GM19099 (cell line): ENCODE data around the gene MBOAT1.

Experiments used
- POLR2A ChIP-seq: IDR thresholded peaks from 3 replicates; pipeline ENCODE4 v1.6.1; 2011; ENCODE audit warnings: low read depth; ENCODE audit not compliant: insufficient read length; ENCODE audit errors: extremely low read depth

MBOAT1 gene

DNA sequence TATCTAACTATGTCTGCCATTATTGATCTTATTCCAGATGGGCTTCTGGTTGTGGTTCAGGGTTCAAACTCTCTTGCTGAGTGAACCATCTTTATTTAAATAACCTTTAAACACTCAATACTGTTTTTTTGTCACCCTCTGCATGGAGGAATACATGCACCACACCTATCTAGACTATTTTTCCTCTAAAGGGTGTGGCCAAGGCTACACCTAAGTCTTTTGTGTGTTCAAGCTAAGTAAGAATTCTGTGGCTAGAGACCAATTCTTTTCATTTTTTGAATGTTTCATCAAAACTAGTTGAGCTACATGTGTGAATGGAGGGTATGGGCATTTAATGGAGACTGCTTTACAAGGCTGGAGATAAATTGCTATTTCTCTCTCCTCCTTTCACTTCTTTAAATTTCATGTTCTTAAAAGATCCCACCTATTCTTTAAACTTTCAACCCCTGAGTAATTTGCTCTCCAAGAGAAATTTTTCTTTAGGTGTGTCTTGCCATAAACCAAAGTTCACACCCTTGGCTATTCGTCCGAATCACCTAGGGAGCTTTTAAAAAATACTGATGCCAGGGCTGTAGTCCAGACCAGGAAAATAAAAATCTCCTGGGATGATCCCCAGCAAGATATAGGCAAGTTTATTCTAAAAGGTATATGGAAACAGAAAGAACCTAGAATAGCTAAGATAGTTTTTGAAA lies 24.8 kb upstream of the MBOAT1 start:
- TF ChIP-seq POLR2A: no peak

DNA sequence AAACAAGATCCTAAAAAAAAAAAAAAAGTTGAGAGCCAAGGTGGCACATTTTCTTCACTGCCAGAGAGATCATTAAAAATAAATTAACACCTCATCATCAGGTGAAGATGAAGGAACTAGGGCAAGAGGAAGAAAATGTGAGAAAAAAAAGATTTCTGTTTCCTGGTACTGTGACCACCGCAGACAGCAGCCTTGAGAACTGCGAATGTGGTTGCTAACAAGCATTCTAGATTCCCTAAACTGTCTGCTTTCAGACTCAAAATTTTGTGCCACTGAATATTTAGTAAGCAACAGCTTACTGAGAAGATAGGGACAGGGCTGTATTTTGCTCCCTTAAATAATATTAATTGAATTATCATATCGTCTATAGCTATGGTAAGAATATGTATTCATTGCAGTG lies 24.1 kb upstream of the MBOAT1 start:
- TF ChIP-seq POLR2A: no peak

DNA sequence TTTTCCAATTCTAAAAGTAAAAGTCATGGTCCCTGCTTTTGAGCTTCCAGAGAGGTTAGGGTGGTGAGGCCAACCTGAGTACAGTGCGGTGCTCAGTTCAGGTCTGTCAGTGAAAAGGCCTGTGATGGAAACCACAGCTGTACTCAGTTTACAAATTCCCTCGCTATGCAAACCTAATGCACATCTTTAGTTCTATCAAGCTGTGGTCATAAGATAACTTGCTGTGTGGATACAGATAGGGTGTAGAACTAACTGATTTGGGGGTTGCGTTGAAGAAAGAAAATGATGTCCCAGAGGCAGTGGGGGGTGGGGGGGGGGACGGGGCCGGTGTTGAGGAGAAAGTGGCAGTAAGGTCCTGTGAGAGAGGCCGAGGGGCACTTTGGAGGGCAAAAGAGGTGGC lies 22.8 kb upstream of the MBOAT1 start:
- TF ChIP-seq POLR2A: no peak

DNA sequence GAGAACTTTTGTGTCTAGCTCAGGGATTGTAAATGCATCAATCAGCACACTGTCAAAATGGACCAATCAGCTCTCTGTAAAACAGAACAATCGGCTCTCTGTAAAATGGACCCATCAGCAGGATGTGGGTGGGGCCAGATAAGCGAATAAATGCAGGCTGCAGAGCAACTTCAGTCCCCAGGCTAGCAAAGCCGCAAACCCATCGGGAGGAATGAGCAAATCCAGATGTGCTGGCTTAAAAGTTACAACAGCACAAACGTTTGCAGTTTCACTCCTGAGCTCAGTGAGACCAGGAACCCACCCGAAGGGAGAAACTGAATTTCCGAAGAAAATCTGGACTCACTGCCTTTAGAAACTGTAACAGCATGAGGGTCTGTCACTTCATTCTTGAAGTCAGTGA lies 21.9 kb upstream of the MBOAT1 start:
- TF ChIP-seq POLR2A: no peak

DNA sequence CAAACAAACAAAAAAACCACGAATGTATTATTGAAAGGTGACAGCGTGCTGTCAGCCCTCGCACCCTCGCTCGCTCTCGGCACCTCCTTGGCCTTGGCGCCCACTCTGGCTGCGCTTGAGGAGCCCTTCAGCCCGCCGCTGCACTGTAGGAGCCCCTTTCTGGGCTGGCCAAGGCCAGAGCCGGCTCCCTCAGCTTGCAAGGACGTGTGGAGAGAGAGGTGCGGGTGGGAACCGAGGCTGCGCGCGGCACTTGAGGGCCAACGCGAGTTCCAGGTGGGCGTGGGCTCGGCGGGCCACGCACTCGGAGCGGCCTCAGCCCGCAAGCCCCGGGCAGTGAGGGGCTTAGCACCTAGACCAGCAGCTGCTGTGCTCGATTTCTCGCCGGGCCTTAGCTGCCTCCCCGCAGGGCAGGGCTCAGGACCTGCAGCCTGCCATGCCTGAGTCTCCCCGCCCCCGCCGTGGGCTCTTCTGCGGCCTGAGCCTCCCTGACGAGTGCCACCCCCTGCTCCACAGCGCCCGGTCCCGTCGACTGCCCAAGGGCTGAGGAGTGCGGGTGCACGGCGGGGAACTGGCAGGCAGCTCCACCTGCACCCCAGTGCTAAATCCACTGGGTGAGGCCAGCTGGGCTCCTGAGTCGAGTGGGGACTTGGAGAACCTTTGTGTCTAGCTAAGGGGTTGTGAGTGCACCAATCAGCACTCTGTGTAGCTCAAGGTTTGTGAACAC lies 20.9 kb upstream of the MBOAT1 start:
- TF ChIP-seq POLR2A: no peak

DNA sequence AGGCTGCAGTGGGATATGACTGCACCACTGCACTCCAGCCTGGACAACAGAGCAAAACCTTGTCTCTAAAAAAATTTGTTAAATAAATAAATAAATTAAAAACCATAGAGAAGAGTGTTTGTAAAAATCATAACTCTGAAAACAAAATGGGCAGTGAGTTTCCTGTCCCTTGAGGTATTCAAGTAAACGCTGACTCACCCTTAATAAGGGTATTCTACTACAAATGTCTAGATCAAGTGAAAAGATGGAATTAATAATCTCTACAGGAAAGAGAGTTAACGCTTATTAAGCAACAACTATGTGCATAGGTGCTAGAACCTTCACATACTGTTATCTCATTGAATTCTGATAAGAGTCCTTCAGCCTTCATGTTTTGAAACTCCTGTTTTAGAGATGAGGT lies 19.9 kb upstream of the MBOAT1 start:
- TF ChIP-seq POLR2A: no peak

DNA sequence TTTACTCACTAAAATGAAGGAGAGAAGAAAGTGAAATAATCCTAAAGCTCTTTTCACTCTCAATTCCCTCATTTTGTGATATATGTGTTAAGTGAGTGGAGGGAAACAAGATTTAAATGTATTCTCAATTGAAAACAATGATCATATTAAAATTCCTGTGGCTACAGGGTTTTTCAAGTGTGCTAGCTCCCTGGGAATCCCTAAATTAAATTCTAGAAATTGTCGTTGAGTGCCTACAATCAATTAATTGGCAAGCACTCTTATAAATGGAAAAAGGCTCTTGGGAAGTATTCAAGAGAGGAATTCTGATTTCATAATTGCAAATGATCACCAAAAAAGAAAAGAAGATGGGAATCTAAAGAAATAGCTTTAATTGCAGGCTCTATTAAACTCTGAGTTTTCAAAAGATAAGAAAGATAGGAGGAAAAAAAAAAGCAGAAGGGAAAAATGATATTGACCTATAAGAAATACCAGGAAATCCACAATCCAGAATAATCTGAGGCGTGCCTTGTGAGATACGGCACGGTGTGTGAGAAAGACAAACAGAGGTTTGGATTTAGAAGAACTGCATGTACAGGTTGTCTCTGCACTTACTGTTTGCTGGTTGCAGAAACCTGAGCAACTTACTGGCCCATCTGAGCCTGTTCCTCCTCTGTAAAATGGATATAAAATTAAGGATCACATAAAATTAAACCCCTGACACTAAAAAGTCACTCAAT lies 18.3 kb upstream of the MBOAT1 start:
- TF ChIP-seq POLR2A: no peak

DNA sequence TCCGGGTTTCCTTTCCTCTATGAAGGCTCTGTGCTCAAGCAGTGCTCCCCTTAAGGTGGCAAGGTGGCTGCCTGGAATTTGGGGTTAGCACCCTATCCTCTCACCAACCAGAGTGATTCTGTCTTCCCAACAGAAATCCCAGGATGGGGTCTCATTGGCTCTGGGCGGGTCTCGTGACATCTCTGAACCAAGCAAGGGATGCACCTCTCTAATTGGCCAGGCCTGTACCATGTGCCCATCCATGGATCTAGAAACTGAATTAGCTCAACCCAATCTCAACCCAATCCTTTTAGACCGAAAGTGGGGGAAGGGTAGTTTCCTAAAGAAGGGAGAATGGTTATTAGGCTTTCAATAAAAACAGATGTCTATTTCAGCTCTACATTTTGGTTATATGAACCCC lies 17.6 kb upstream of the MBOAT1 start:
- no peak for TF ChIP-seq POLR2A

DNA sequence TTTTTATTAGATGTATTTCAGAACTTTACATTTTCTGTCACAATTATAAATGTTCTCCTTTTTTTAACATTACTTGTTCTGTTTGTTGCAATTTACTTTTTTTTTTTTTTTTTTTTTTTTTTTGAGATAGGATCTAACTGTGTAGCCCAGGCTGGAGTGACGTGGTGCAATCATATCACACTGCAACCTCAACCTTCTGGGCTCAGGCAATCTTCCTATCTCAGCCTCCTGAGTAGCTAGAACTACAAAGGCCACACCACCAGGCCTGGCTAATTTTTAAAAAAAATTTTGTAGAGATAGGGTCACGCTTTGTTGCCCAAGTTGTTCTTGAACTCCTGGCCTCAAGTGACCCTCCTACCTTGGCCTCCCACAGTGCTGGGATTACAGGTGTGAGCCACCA lies 15.1 kb upstream of the MBOAT1 start:
- TF ChIP-seq POLR2A: no peak

DNA sequence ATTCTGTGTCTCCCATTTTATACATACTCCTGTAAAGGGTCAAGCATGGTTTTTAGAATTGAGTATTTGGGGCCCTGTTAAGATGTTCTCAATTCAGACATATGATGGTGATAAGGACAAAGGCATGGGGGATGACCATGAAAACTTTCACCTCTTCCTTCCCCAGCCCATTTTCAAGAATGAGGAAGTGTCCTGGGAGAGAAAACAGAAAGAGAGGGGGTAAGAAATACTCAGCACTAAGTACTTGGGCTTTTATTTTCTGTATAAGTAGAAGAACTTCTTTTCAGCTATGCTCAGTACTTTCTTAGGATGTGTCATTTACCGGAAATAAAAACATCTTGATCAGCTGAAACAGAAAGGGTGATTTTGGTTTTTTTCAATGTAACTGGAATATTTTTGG lies 10.9 kb upstream of the MBOAT1 start:
- no peak for TF ChIP-seq POLR2A

DNA sequence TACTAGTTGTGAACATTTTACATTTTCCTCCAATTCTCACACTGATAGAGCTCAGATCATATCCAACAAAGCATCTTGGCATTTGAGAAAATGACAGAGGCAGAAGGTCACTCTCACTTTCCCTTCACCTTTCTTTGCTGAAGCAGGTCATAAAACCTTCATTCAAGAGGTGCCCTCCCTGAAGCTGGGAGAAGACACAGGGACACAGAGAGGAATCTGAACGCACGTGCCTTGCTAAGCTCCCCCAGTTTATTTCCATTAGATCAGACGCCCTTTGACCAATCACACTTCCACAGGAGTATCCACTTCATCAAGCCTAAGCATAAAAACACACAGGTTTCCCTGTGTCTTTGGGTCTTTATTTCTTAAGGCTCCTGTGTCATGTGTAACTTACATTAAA lies 9.2 kb upstream of the MBOAT1 start:
- TF ChIP-seq POLR2A: no peak

DNA sequence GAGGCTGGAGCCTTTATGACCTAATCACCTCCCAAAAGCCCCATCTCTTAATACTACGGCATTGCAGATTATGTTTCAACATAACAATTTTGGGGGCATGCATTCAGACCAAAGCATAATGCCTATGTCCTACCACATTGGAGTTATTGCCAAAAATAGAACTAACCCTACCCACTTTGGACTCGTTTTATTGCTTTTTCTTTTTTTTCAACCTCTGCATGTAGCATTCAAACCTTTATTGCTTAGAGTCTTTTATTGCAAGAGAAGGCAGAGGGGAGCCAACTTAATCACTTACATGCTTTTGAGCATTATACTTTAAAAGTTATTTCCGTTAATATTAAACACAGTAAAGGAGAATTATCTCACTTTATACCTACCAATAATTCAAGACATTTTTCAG lies 8.1 kb upstream of the MBOAT1 start:
- TF ChIP-seq POLR2A: no peak

DNA sequence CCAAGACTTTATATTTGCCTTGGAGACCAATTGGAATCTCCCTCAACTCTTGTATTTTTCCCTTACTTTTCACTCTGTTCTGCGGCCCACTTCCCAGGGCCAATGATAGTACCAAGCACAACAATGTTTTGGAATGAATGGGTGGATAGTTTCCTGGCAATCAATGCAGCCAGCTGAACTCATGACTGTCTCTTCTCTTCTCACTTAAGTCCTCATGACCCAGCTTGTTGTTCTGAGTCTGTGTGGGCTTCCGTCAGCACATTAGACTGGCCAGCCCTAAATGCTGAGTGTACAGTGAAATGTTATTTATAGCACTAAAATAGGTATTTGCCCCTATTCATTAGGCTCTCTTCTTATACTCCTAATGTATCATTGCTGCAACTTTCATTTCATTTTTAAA lies 5.6 kb upstream of the MBOAT1 start:
- TF ChIP-seq POLR2A: no peak

DNA sequence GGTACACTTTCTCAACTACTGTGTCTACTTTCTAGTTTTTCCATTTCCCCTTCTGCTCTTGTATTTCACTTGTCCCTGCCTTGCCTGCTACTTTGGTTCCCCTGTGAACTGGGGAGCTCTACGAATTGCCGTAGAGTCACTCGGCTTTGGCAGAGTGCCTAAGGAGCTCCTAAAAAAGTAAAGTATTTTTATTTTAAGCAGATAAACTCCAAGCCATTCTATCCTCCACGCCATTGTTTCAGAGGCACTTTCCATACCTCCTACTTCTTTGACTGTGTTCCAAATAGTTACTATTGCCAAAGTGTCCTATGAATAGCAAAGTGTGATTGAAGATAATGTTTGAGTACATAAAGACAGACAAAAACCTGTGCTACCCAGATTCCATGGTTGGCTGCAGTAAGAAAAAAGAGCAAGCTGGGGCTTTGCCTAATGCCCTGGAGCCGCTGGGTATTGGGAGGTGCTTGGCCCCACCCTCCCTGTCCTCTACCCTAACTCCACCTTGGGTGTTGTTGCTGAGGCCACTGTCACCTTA lies 5.1 kb upstream of the MBOAT1 start:
- no peak for TF ChIP-seq POLR2A

DNA sequence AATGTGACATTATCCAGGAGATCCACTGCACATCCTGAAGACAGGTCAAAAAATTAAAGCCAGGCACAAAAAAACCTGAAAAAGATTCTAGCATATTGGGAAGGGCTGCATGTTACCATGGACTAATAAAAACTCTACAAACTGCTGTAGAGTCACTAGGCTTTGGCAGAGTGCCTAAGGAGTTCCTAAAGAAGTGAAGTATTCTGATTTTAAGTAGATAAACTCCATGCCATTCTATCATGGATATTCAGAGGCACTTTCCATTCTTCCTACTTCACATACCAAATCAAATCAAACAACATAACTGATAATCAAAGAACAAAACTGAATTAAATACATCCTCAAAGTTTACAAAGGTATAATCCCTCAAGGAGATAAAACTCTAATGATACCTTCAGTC lies 3.0 kb upstream of the MBOAT1 start:
- no peak for TF ChIP-seq POLR2A

DNA sequence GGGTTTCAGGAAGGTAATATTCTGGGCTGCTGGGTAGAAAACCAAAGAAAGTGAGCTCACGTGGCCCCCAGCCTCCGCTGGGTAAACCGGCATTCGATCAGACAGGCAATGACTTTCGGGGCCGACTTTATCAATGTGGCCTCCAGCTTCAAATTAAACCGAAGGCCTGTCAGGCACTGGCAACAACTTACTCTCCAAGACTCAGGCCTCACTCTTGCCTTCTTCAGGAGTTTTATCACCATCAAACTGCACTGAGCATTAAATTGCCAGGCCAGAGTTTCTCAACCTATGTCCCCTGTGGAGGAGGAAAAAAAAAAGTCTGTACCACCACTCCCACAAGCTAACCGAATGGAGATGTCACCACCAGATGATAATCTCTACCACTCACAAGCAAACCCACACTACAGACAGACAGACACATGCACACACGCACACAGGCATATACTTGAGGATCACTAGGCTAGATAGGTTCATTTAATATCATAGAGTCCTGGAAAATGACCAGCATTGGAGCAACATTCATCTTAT lies 1.1 kb upstream of the MBOAT1 start:
- TF ChIP-seq POLR2A: no peak

DNA sequence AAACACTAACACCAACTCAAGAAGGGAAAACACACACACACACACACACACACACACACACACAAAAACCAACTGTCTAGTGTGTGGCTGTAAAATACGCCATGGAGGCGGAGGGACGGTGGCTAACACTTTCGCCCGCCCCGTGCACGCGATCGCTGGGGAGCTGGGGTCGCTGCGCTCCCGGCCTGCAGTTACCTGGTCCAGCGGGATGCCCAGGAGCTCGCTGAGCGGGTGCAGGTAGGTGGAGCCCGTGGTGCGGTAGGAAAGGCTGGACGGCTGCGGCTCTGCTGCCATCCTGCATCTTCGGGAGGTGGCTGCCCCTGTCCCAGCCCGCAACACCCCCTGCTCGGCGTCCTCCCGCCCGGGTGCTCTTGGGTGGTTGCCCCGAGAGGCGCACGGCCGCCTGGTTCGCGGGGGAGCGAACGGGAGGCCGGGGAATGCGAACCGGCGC lies 303 bp downstream of the MBOAT1 start:
- no peak for TF ChIP-seq POLR2A
